Neutrophil (primary cell): ENCODE data around the gene SRP68.

Experiments
- H3K27ac ChIP-seq: fragments of 200-600 bp; sonication (generic); 2 replicates; pipeline ENCODE4 v1.5.1; 2016; ENCODE audit warnings: mild to moderate bottlenecking, moderate library complexity
- H3K27me3 ChIP-seq: fragments of 200-600 bp; sonication (generic); 2 replicates; pipeline ENCODE4 v1.6.0; 2016; ENCODE audit warnings: mild to moderate bottlenecking
- H3K36me3 ChIP-seq: fragments of 200-600 bp; sonication (generic); 2 replicates; pipeline ENCODE4 v1.5.1; 2017
- H3K4me1 ChIP-seq, 2 experiments: fragments of 200-600 bp in 1 of 2; sonication (generic) in 1 of 2; 1 replicate in 1 of 2; 2 replicates in 1 of 2; pipeline versions ENCODE4 v1.5.1 to v1.6.1; 2013 to 2016; ENCODE audit warnings: low read depth in 1 of 2, low read length in 1 of 2, mild to moderate bottlenecking in 1 of 2, moderate library complexity in 1 of 2; ENCODE audit not compliant: control insufficient read depth in 1 of 2, insufficient read depth in 1 of 2
- H3K4me3 ChIP-seq, 2 experiments: fragments of 200-600 bp in 1 of 2; sonication (generic) in 1 of 2; 1 replicate in 1 of 2; 2 replicates in 1 of 2; pipeline ENCODE4 v1.5.1; 2013 to 2016; ENCODE audit warnings: low read depth in 1 of 2, low read length in 1 of 2, mild to moderate bottlenecking in 1 of 2, moderate library complexity in 1 of 2
- H3K9me3 ChIP-seq: fragments of 200-600 bp; sonication (generic); 2 replicates; pipeline ENCODE4 v1.5.1; 2016
- CTCF ChIP-seq: fragments of 200-600 bp; sonication (generic); IDR thresholded peaks from 2 replicates; pipeline ENCODE4 v1.5.1; 2016; ENCODE audit warnings: antibody characterized with exemption

Gene SRP68

GRCh38 chr17:76111956-76112355 lies 39.6 kb upstream of the SRP68 start:
- TF ChIP-seq CTCF, result no peak
- Histone ChIP-seq H3K27me3 (no peaks in the 10 kb centered on the region), H3K9me3 (no peaks in the 10 kb centered on the region), H3K36me3 (no peaks in the 10 kb centered on the region), H3K4me1 (peaks cover under 1 to 1% of the 10 kb centered on the region in 2 experiments), H3K4me3 (no peak overlapping the region), H3K27ac (no peak overlapping the region)

- Histone ChIP-seq H3K36me3 (no peaks in the 10 kb centered on the region), H3K4me3 (no peak overlapping the region), H3K9me3 (no peaks in the 10 kb centered on the region), H3K27me3 (no peaks in the 10 kb centered on the region), H3K4me1 (peaks cover 36 to 40% of the 10 kb centered on the region in 2 experiments), H3K27ac (no peak overlapping the region)
- TF ChIP-seq CTCF, result no peak
Measured at GRCh38 chr17:76107509-76107908, 35.2 kb upstream of the SRP68 start.

GRCh38 chr17:76106703-76107102 lies 34.4 kb upstream of the SRP68 start:
- peaks cover 3% of the 10 kb centered on the region for H3K36me3 ChIP-seq
- peak overlapping the region; percentile 57 for H3K27ac ChIP-seq
- no peaks in the 10 kb centered on the region for H3K27me3 ChIP-seq
- TF ChIP-seq CTCF, result no peak
- H3K9me3 ChIP-seq, result no peaks in the 10 kb centered on the region
- H3K4me3 ChIP-seq, result no peak overlapping the region
- H3K4me1 ChIP-seq, result peaks cover 37 to 40% of the 10 kb centered on the region in 2 experiments

- H3K36me3 ChIP-seq, result peaks cover 20% of the 10 kb centered on the region
- peaks cover 37 to 40% of the 10 kb centered on the region in 2 experiments for H3K4me1 ChIP-seq
- no peaks in the 10 kb centered on the region for H3K9me3 ChIP-seq
- no peak overlapping the region for H3K4me3 ChIP-seq
- H3K27ac ChIP-seq, result peak overlapping the region; percentile 87
- no peak for TF ChIP-seq CTCF
- no peaks in the 10 kb centered on the region for H3K27me3 ChIP-seq
Measured at GRCh38 chr17:76104896-76105231, 32.5 kb upstream of the SRP68 start.

- Histone ChIP-seq H3K27me3 (no peaks in the 10 kb centered on the region), H3K4me1 (peaks cover 37 to 40% of the 10 kb centered on the region in 2 experiments), H3K27ac (peak overlapping the region; percentile 87), H3K4me3 (peak overlapping the region; percentile 93 to 99), H3K9me3 (no peaks in the 10 kb centered on the region), H3K36me3 (peaks cover 25% of the 10 kb centered on the region)
- no peak for TF ChIP-seq CTCF
Measured at GRCh38 chr17:76104140-76104895, 32.0 kb upstream of the SRP68 start.
